GM23338 (cell line): ENCODE measurements around the gene MLLT6.

ENCODE experiments used
- CTCF ChIP-seq, 2 experiments: fragments of 200-600 bp in 1 of 2; sonication (generic) in 1 of 2; conservative IDR thresholded peaks; 2 replicates each; pipeline versions ENCODE4 v1.5.1 to v1.6.1; 2016 to 2017; ENCODE audit warnings: antibody characterized with exemption in 2 of 2, low read depth in 2 of 2, mild to moderate bottlenecking in 2 of 2, moderate library complexity in 1 of 2
- ETS1 ChIP-seq: IDR thresholded peaks from 2 replicates; pipeline ENCODE4 v1.6.1; 2016; ENCODE audit warnings: antibody characterized with exemption
- EZH2 ChIP-seq: fragments of 200-600 bp; sonication (generic); IDR thresholded peaks from one replicate; pipeline ENCODE4 v1.8.0; 2017; ENCODE audit warnings: antibody characterized with exemption, mild to moderate bottlenecking, low read depth; ENCODE audit not compliant: unreplicated experiment
- EZH2phosphoT487 ChIP-seq: fragments of 200-600 bp; sonication (generic); IDR thresholded peaks from one replicate; pipeline ENCODE4 v1.8.1; 2018; ENCODE audit warnings: antibody characterized with exemption; ENCODE audit not compliant: unreplicated experiment
- JUNB ChIP-seq: IDR thresholded peaks from one replicate; pipeline ENCODE4 v1.6.1; 2016; ENCODE audit warnings: antibody characterized with exemption; ENCODE audit not compliant: unreplicated experiment
- POLR2AphosphoS5 ChIP-seq: IDR thresholded peaks from 2 replicates; pipeline ENCODE4 v1.6.1; 2016; ENCODE audit warnings: antibody characterized with exemption, low read depth
- REST ChIP-seq: IDR thresholded peaks from one replicate; pipeline ENCODE4 v1.6.1; 2018; ENCODE audit warnings: antibody characterized with exemption; ENCODE audit not compliant: unreplicated experiment
- STAT1 ChIP-seq: IDR thresholded peaks from one replicate; pipeline ENCODE4 v1.6.1; 2016; ENCODE audit warnings: antibody characterized with exemption; ENCODE audit not compliant: unreplicated experiment

- TF ChIP-seq POLR2AphosphoS5 (no peak), EZH2 (no peak), CTCF (conservative IDR thresholded peaks at IDR 0.05; ENCODE audit: low read depth in 2 of 2) (no peak), ETS1 (no peak), JUNB (no peak), EZH2phosphoT487 (no peak), REST (no peak), STAT1 (no peak)
Observed at GRCh38 chr17:38713456-38714075, 8.5 kb downstream of the MLLT6 start.
